Measurements from ENCODE around the gene MRC1.

DNA sequence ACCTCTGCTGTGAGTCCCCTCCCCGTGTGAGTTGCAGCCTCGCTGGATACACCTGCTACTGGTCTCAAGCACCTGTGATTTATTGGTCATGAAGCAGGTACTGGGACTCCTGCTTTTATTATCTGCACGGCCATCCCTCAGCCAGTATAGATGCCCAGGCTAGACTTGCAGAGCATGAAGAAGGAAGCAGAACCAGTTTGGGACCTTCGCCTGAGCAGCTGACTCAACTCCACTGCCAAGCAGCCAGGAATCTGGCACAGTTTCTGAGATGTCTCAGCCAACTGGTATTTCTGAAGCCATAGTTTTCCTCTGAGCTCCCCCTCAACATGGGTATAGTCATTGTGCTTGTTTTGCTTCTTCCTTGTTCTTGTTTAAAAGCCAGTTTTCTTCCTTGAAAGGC lies 114.6 kb downstream of the MRC1 start:
- TF ChIP-seq CTCF (IDR thresholded peaks at IDR 0.05) = no peak
- no peak for TF ChIP-seq POLR2AphosphoS5 (IDR thresholded peaks at IDR 0.05)
